HepG2 (cell line): ENCODE measurements around the gene MFAP4. TPM values are rescaled to one million over a fixed set of nuclear protein-coding genes. Genes with fewer than 3 reads are reported as not detected.

Source experiments
- AKAP8 ChIP-seq: sonication (generic); formaldehyde crosslinking; IDR thresholded peaks from 2 replicates; pipeline ENCODE4 v1.5.1; 2020; ENCODE audit warnings: mild to moderate bottlenecking, missing genetic modification reagents
- DPF2 ChIP-seq: sonication (generic); formaldehyde crosslinking; IDR thresholded peaks from 2 replicates; pipeline ENCODE4 v1.4.0; 2020; ENCODE audit warnings: mild to moderate bottlenecking, low read depth, missing genetic modification reagents, borderline replicate concordance
- HHEX ChIP-seq: IDR thresholded peaks from 2 replicates; pipeline ENCODE4 v1.6.1; 2016; ENCODE audit warnings: control low read depth
- HMG20B ChIP-seq: conservative IDR thresholded peaks from 2 replicates; pipeline ENCODE4 v1.6.1; 2016; ENCODE audit warnings: missing genetic modification reagents, missing compliant biosample characterization
- JUNB ChIP-seq: sonication (generic); formaldehyde crosslinking; IDR thresholded peaks from 2 replicates; pipeline ENCODE4 v1.8.0; 2022; ENCODE audit warnings: missing genetic modification reagents, mild to moderate bottlenecking, borderline replicate concordance
- RBM22 ChIP-seq: fragments of 200-400 bp; formaldehyde crosslinking; optimal IDR thresholded peaks from 2 replicates; pipeline ENCODE3; 2017; ENCODE audit warnings: mild to moderate bottlenecking, low read length, moderate library complexity
- SALL2 ChIP-seq: sonication (generic); formaldehyde crosslinking; IDR thresholded peaks from 2 replicates; pipeline ENCODE4 v1.8.1; 2023; ENCODE audit warnings: mild to moderate bottlenecking, missing genetic modification reagents, inconsistent platforms
- SOX13 ChIP-seq, 3 experiments: fragments of 450-650 bp in 1 of 3; sonication (generic) in 1 of 3; formaldehyde crosslinking in 1 of 3; IDR thresholded peaks in 2 of 3; conservative IDR thresholded peaks in 1 of 3; 2 replicates each; pipeline versions ENCODE4 v1.5.0 to v1.6.1; 2016 to 2020; ENCODE audit warnings: antibody characterized with exemption in 1 of 3, mild to moderate bottlenecking in 1 of 3, missing compliant biosample characterization in 1 of 3, missing genetic modification reagents in 1 of 3, moderate library complexity in 1 of 3
- U2AF2 ChIP-seq: fragments of 200-400 bp; formaldehyde crosslinking; IDR thresholded peaks from 2 replicates; pipeline ENCODE4 v1.6.1; 2017; ENCODE audit warnings: low read depth, mild to moderate bottlenecking, low read length
- WIZ ChIP-seq: sonication (generic); formaldehyde crosslinking; IDR thresholded peaks from 2 replicates; pipeline ENCODE4 v1.5.1; 2020; ENCODE audit warnings: mild to moderate bottlenecking, missing genetic modification reagents
- ZNF317 ChIP-seq: sonication (generic); formaldehyde crosslinking; IDR thresholded peaks from 2 replicates; pipeline ENCODE4 v1.5.0; 2020; ENCODE audit warnings: mild to moderate bottlenecking, missing genetic modification reagents
- ZNF441 ChIP-seq: sonication (generic); formaldehyde crosslinking; IDR thresholded peaks from 2 replicates; pipeline ENCODE4 v1.7.0; 2021; ENCODE audit warnings: missing genetic modification reagents, borderline replicate concordance
- ZNF446 ChIP-seq: sonication (generic); formaldehyde crosslinking; IDR thresholded peaks from 2 replicates; pipeline ENCODE4 v1.5.0; 2020; ENCODE audit warnings: mild to moderate bottlenecking, missing genetic modification reagents
- ZNF451 ChIP-seq: sonication (generic); formaldehyde crosslinking; IDR thresholded peaks from 2 replicates; pipeline ENCODE4 v1.5.0; 2020; ENCODE audit warnings: mild to moderate bottlenecking, missing genetic modification reagents
- ZNF549 ChIP-seq: sonication (generic); formaldehyde crosslinking; IDR thresholded peaks from 2 replicates; pipeline ENCODE4 v1.5.0; 2020; ENCODE audit warnings: missing genetic modification reagents
- ZNF615 ChIP-seq: sonication (generic); formaldehyde crosslinking; IDR thresholded peaks from 2 replicates; pipeline ENCODE4 v1.5.0; 2020; ENCODE audit warnings: mild to moderate bottlenecking, missing genetic modification reagents, borderline replicate concordance
- ZNF775 ChIP-seq: sonication (generic); formaldehyde crosslinking; IDR thresholded peaks from 2 replicates; pipeline ENCODE4 v1.4.0; 2020; ENCODE audit warnings: missing genetic modification reagents, mild to moderate bottlenecking, moderate library complexity, borderline replicate concordance
- ZSCAN20 ChIP-seq: sonication (generic); formaldehyde crosslinking; IDR thresholded peaks from 2 replicates; pipeline ENCODE4 v1.4.0; 2020; ENCODE audit warnings: missing genetic modification reagents, mild to moderate bottlenecking, borderline replicate concordance
- polyA plus RNA-seq, 8 experiments: library from polyadenylated mRNA; depleted of rRNA in 3 of 8; stranded (reverse) in 7 of 8; unstranded in 1 of 8; fragments of >200 nt; fragmentation: Illumina TruSeq in 4 of 8; extraction: Trizol in 4 of 8; gene quantifications; 2 replicates each; pipeline versions ENCODE4 v1.2.1 to v1.2.3, GENCODE V29; 2011 to 2016; ENCODE audit warnings: low read depth in 4 of 8, missing spikeins in 1 of 8, mixed read lengths in 1 of 8; ENCODE audit not compliant: insufficient read depth in 1 of 8
- total RNA-seq, 5 experiments: library from RNA; depleted of rRNA; stranded (reverse); fragments of >200 nt; fragmentation: Illumina TruSeq; extraction: Trizol; gene quantifications; 2 replicates each; pipeline ENCODE4 v1.2.3, GENCODE V29; 2016; ENCODE audit warnings: low read depth in 1 of 5
- TF ChIP-seq, protein P1 (sequence below): sonication (generic); formaldehyde crosslinking; IDR thresholded peaks from 2 replicates; pipeline ENCODE4 v1.5.0; 2020; ENCODE audit warnings: mild to moderate bottlenecking, missing genetic modification reagents, borderline replicate concordance
- TF ChIP-seq, protein P2 (sequence below), 2 experiments: sonication (generic) in 1 of 2; formaldehyde crosslinking in 1 of 2; IDR thresholded peaks; 2 replicates each; pipeline versions ENCODE4 v1.5.1 to v1.6.1; 2011 to 2020; ENCODE audit warnings: borderline replicate concordance in 1 of 2, low read depth in 1 of 2, low read length in 1 of 2, mild to moderate bottlenecking in 1 of 2, missing genetic modification reagents in 1 of 2, moderate library complexity in 1 of 2
- TF ChIP-seq, protein P3 (sequence below): sonication (generic); formaldehyde crosslinking; IDR thresholded peaks from 2 replicates; pipeline ENCODE4 v1.8.1; 2023; ENCODE audit warnings: mild to moderate bottlenecking, missing genetic modification reagents
- TF ChIP-seq, protein P4 (sequence below): sonication (generic); formaldehyde crosslinking; IDR thresholded peaks from 2 replicates; pipeline ENCODE4 v1.4.0; 2020; ENCODE audit warnings: missing genetic modification reagents

MFAP4 gene
- total and polyA plus RNA-seq, 2 of the 13 experiments (the other 11 are each of a cell fraction or from before 2014, with no cell fraction given), result 0.08 TPM; not detected in 1

DNA sequence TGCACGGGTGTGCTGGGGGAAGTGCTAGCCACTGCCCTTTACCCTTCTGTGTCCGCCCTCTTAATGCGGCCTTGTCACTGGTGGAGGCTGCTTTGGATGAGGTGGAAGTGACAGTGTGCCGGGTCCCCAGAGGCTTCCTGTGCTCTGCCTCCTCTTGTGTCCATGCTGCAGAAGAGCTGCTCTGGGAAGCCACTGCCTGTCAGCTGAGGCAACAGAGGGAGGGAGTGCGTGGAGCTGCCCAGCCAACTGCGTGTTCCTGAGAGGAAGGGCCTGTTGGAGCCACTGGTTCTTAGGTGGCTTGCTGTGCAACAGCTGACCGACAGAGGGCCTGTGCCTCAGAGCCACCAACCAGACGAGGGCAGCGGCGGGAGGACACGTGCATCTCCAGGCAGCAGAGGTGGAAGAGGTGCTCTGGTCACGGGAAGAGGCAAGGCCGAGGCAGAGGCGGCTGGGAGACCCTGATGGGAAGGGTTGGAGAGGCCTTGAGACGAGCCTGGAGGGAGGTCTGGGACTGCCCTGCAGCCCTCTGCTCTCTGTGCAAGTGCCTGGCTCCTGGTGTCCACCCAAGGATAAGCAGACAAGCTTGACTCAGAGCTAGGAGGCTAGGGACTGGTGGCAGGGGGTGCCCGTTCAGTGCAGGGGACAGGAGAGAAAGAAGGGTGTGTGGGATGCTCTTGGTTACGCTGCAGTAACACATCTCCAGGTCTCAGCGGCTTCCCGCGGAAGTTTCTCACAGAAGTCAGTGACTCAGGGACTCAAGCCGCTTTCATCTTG is 49.9 kb downstream of the MFAP4 start (continued):
- TF ChIP-seq WIZ (peak; percentile 65; the same call in 1 of the 2 replicates), ZNF775 (no peak), AKAP8 (CRISPR knock-in tag) (peak; percentile 85), ZNF549 (no peak), HHEX (CRISPR knock-in tag) (no peak), ZNF441 (peak; percentile 82; the same call in 1 of the 2 replicates), DPF2 (CRISPR knock-in tag) (no peak), U2AF2 (no peak), SALL2 (CRISPR knock-in tag) (no peak), ZNF446 (CRISPR knock-in tag) (no peak), ZNF615 (CRISPR knock-in tag) (no peak), JUNB (CRISPR knock-in tag) (no peak), HMG20B (no peak), ZSCAN20 (CRISPR knock-in tag) (no peak), RBM22 (no peak), ZNF451 (CRISPR knock-in tag) (peak; percentile 96), ZNF317 (CRISPR knock-in tag) (no peak), SOX13 (IDR thresholded peaks at IDR 0.05) (no peak), SOX13 (CRISPR knock-in tag; conservative IDR thresholded peaks at IDR 0.05 in 1 of 2, IDR thresholded peaks at IDR 0.05 in 1 of 2) (0 out of 4 replicates have a peak, but pooled peaks of 1 of the 2 experiments have one; percentile 19)
- TF ChIP-seq, protein P1, sequence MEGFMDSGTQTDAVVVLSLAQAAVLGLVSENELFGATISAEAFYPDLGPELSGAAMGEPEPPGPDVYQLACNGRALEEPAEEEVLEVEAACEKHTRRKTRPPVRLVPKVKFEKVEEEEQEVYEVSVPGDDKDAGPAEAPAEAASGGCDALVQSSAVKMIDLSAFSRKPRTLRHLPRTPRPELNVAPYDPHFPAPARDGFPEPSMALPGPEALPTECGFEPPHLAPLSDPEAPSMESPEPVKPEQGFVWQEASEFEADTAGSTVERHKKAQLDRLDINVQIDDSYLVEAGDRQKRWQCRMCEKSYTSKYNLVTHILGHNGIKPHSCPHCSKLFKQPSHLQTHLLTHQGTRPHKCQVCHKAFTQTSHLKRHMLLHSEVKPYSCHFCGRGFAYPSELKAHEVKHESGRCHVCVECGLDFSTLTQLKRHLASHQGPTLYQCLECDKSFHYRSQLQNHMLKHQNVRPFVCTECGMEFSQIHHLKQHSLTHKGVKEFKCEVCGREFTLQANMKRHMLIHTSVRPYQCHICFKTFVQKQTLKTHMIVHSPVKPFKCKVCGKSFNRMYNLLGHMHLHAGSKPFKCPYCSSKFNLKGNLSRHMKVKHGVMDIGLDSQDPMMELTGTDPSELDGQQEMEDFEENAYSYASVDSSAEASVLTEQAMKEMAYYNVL (CRISPR knock-in tag), result peak; percentile 61; the same call in 1 of the 2 replicates
- TF ChIP-seq, protein P2, sequence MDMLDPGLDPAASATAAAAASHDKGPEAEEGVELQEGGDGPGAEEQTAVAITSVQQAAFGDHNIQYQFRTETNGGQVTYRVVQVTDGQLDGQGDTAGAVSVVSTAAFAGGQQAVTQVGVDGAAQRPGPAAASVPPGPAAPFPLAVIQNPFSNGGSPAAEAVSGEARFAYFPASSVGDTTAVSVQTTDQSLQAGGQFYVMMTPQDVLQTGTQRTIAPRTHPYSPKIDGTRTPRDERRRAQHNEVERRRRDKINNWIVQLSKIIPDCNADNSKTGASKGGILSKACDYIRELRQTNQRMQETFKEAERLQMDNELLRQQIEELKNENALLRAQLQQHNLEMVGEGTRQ (IDR thresholded peaks at IDR 0.05; ENCODE audit: low read depth, low read length), result peak; percentile 40
- TF ChIP-seq, protein P2 (CRISPR knock-in tag; IDR thresholded peaks at IDR 0.05; ENCODE audit: borderline replicate concordance), result no peak
- TF ChIP-seq, protein P3, sequence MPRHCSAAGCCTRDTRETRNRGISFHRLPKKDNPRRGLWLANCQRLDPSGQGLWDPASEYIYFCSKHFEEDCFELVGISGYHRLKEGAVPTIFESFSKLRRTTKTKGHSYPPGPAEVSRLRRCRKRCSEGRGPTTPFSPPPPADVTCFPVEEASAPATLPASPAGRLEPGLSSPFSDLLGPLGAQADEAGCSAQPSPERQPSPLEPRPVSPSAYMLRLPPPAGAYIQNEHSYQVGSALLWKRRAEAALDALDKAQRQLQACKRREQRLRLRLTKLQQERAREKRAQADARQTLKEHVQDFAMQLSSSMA (CRISPR knock-in tag), result peak; percentile 79; the same call in 1 of the 2 replicates
- TF ChIP-seq, protein P4, sequence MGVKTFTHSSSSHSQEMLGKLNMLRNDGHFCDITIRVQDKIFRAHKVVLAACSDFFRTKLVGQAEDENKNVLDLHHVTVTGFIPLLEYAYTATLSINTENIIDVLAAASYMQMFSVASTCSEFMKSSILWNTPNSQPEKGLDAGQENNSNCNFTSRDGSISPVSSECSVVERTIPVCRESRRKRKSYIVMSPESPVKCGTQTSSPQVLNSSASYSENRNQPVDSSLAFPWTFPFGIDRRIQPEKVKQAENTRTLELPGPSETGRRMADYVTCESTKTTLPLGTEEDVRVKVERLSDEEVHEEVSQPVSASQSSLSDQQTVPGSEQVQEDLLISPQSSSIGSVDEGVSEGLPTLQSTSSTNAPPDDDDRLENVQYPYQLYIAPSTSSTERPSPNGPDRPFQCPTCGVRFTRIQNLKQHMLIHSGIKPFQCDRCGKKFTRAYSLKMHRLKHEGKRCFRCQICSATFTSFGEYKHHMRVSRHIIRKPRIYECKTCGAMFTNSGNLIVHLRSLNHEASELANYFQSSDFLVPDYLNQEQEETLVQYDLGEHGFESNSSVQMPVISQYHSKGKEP (CRISPR knock-in tag), result no peak
